K562 (cell line): ENCODE results near the gene PPM1D. TPM values are rescaled to one million over a fixed set of nuclear protein-coding genes. Genes with fewer than 3 reads are reported as not detected.

Experiments used
- CBX2 ChIP-seq: fragments of 200-600 bp; sonication (generic); IDR thresholded peaks from one replicate; pipeline ENCODE4 v1.6.1; 2012; ENCODE audit warnings: mild to moderate bottlenecking, low read length, inconsistent platforms; ENCODE audit not compliant: insufficient read depth, poor library complexity, severe bottlenecking
- CBX3 ChIP-seq, 2 experiments: IDR thresholded peaks; 1 replicate in 1 of 2; 2 replicates in 1 of 2; pipeline ENCODE4 v1.6.1; 2012; ENCODE audit warnings: inconsistent platforms in 2 of 2, low read length in 2 of 2, borderline replicate concordance in 1 of 2, control low read depth in 1 of 2
- CEBPG ChIP-seq, 3 experiments: fragments of 200-800 bp in 1 of 3; sonication (Bioruptor generic) in 1 of 3; sonication (generic) in 1 of 3; formaldehyde crosslinking in 1 of 3; IDR thresholded peaks in 2 of 3; conservative IDR thresholded peaks in 1 of 3; 2 replicates each; pipeline versions ENCODE4 v1.6.1 to v1.8.0; 2016 to 2022; ENCODE audit warnings: missing compliant biosample characterization in 2 of 3, missing genetic modification characterization in 2 of 3, mild to moderate bottlenecking in 1 of 3, missing genetic modification reagents in 1 of 3
- CHD1 ChIP-seq: fragments of 200-600 bp; sonication (generic); IDR thresholded peaks from one replicate; pipeline ENCODE4 v1.6.1; 2012; ENCODE audit warnings: mild to moderate bottlenecking, moderate library complexity, low read length, inconsistent platforms
- HDAC1 ChIP-seq, 2 experiments: fragments of 450-650 bp; IDR thresholded peaks; 2 replicates each; pipeline ENCODE4 v1.6.1; 2016 to 2017; ENCODE audit warnings: inconsistent platforms in 1 of 2, mild to moderate bottlenecking in 1 of 2, moderate library complexity in 1 of 2
- MIER1 ChIP-seq: fragments of 450-650 bp; IDR thresholded peaks from 2 replicates; pipeline ENCODE4 v1.6.1; 2016; ENCODE audit warnings: antibody characterized with exemption, mild to moderate bottlenecking, low read depth
- MTA1 ChIP-seq: fragments of 450-650 bp; IDR thresholded peaks from 2 replicates; pipeline ENCODE4 v1.6.1; 2017; ENCODE audit warnings: borderline replicate concordance
- PHTF2 ChIP-seq: fragments of 250-450 bp; sonication (Bioruptor Pico); IDR thresholded peaks from 2 replicates; pipeline ENCODE4 v1.5.0; 2021; ENCODE audit warnings: mild to moderate bottlenecking
- RB1 ChIP-seq: fragments of 450-650 bp; IDR thresholded peaks from 2 replicates; pipeline ENCODE4 v1.6.1; 2017; ENCODE audit warnings: low read depth, mild to moderate bottlenecking
- RBBP5 ChIP-seq: fragments of 200-600 bp; sonication (generic); IDR thresholded peaks from 2 replicates; pipeline ENCODE4 v1.6.1; 2012; ENCODE audit warnings: borderline replicate concordance, mild to moderate bottlenecking, low read length, control low read depth, inconsistent platforms; ENCODE audit not compliant: insufficient read depth, poor library complexity, severe bottlenecking
- RBM34 ChIP-seq: fragments of 200-400 bp; formaldehyde crosslinking; IDR thresholded peaks from 2 replicates; pipeline ENCODE4 v1.6.1; 2018; ENCODE audit warnings: low read length, borderline replicate concordance; ENCODE audit not compliant: insufficient read depth
- SMAD4 ChIP-seq: fragments of 250-450 bp; sonication (Bioruptor Pico); conservative IDR thresholded peaks from 2 replicates; pipeline ENCODE4 v1.8.0; 2021; ENCODE audit warnings: inconsistent platforms, mild to moderate bottlenecking, moderate library complexity
- SMARCC2 ChIP-seq: fragments of 450-650 bp; IDR thresholded peaks from 2 replicates; pipeline ENCODE4 v1.6.1; 2017; ENCODE audit warnings: antibody characterized with exemption, moderate library complexity, mild to moderate bottlenecking, low read depth
- TAF1 ChIP-seq: IDR thresholded peaks from 2 replicates; pipeline ENCODE4 v1.6.1; 2011; ENCODE audit warnings: mild to moderate bottlenecking, low read length, moderate library complexity; ENCODE audit not compliant: insufficient read depth, control insufficient read depth, severe bottlenecking; ENCODE audit errors: extremely low read depth
- ZNF197 ChIP-seq: fragments of 200-800 bp; sonication (Bioruptor generic); IDR thresholded peaks from 2 replicates; pipeline ENCODE4 v1.6.1; 2016; ENCODE audit warnings: low read depth, missing genetic modification characterization, missing compliant biosample characterization
- ZNF354B ChIP-seq: fragments of 250-450 bp; sonication (Bioruptor Pico); IDR thresholded peaks from 2 replicates; pipeline ENCODE4 v1.4.0; 2020
- ZNF75A ChIP-seq: fragments of 450-650 bp; formaldehyde crosslinking; IDR thresholded peaks from 2 replicates; pipeline ENCODE4 v1.4.0; 2020; ENCODE audit warnings: mild to moderate bottlenecking
- polyA plus RNA-seq, 8 experiments: library from polyadenylated mRNA; depleted of rRNA in 4 of 8; stranded (reverse) in 5 of 8; unstranded in 3 of 8; fragments of >200 nt; fragmentation: Nextera tagmentation in 2 of 8; fragmentation: Illumina TruSeq in 1 of 8; extraction: Ambion mirVana in 2 of 8; extraction: Trizol in 1 of 8; gene quantifications; 2 replicates each; pipeline versions ENCODE4 v1.2.1 to v1.2.3, GENCODE V29; 2011 to 2014; ENCODE audit warnings: inconsistent platforms in 1 of 8, missing spikeins in 1 of 8
- total RNA-seq, 7 experiments: library from RNA; depleted of rRNA in 6 of 7; stranded (reverse); fragments of >200 nt in 6 of 7; fragmentation: Illumina TruSeq in 2 of 7; extraction: Trizol in 2 of 7; gene quantifications; 2 replicates each; pipeline versions ENCODE4 v1.2.1 to v1.2.3, GENCODE V29; 2011 to 2021; ENCODE audit warnings: low replicate concordance in 1 of 7
- TF ChIP-seq, protein P1 (sequence below): sonication (generic); formaldehyde crosslinking; IDR thresholded peaks from 2 replicates; pipeline ENCODE4 v1.8.0; 2022; ENCODE audit warnings: mild to moderate bottlenecking, missing genetic modification reagents

The PPM1D gene
- total and polyA plus RNA-seq, 9 of the 15 experiments (the other 6 are each of a cell fraction or from before 2014, with no cell fraction given): 2.1 to 19.0 (median 7.8) TPM

DNA sequence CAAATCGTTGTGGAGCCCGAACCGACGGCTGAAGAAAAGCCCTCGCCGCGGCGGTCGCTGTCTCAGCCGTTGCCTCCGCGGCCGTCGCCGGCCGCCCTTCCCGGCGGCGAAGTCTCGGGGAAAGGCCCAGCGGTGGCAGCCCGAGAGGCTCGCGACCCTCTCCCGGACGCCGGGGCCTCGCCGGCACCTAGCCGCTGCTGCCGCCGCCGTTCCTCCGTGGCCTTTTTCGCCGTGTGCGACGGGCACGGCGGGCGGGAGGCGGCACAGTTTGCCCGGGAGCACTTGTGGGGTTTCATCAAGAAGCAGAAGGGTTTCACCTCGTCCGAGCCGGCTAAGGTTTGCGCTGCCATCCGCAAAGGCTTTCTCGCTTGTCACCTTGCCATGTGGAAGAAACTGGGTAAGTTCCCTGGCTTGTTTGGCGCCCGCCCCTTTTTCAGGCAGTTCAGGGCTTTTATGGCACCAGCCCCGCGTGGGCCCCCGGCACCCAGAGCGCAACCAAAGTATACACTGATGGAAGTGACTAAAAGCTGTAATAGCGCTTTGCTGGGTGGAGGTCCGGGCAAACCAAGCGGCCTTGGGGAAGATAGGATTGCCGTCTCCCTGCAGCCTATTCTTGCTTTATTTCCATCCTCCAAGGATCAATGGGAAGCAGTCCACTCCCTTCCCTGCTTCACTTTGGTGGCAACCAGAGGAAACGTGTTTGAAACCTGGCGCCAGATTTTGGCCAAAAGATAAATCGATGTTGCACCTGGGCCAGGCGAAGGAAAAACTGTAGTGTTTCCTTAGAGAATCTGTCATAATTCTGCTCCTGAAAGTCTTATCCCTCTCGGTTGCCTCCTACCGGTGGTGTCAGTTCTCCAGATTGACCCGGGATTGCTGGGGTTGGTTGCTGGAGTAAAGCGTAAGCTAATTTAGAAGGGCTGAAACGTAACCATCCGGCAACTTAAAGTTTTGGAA, 775 bp downstream of the PPM1D start (continued):
- TF ChIP-seq CBX2 (no peak), HDAC1 (IDR thresholded peaks at IDR 0.05) (peak in 1 of 2 experiments; percentile 54; a peak in 2 of 4 replicates), CBX3 (IDR thresholded peaks at IDR 0.05; ENCODE audit: borderline replicate concordance in 1 of 2, low read length in 2 of 2) (peak in 1 of 2 experiments; percentile 19; a peak in 1 of 3 replicates), ZNF354B (CRISPR knock-in tag) (no peak), MTA1 (0 out of 2 replicates have a peak, but pooled peaks have one; percentile 28), CHD1 (peak; percentile 98), TAF1 (peak; percentile 60), RBM34 (no peak), RB1 (peak; percentile 15; the same call in 1 of the 2 replicates), SMAD4 (0 out of 2 replicates have a peak, but pooled peaks have one; percentile 5), SMARCC2 (peak; percentile 20; the same call in 1 of the 2 replicates), ZNF197 (no peak), MIER1 (no peak), PHTF2 (no peak), ZNF75A (no peak), CEBPG (CRISPR knock-in tag; IDR thresholded peaks at IDR 0.05) (peak; percentile 32; the same call in 1 of the 2 replicates), CEBPG (tag; conservative IDR thresholded peaks at IDR 0.05 in 1 of 2, IDR thresholded peaks at IDR 0.05 in 1 of 2) (no peak), RBBP5 (peak; percentile 84)
- TF ChIP-seq, protein P1, sequence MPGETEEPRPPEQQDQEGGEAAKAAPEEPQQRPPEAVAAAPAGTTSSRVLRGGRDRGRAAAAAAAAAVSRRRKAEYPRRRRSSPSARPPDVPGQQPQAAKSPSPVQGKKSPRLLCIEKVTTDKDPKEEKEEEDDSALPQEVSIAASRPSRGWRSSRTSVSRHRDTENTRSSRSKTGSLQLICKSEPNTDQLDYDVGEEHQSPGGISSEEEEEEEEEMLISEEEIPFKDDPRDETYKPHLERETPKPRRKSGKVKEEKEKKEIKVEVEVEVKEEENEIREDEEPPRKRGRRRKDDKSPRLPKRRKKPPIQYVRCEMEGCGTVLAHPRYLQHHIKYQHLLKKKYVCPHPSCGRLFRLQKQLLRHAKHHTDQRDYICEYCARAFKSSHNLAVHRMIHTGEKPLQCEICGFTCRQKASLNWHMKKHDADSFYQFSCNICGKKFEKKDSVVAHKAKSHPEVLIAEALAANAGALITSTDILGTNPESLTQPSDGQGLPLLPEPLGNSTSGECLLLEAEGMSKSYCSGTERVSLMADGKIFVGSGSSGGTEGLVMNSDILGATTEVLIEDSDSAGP (CRISPR knock-in tag): 0 out of 2 replicates have a peak, but pooled peaks have one; percentile 47
